ENCODE data around the gene AKTIP. TPM values are rescaled to one million over a fixed set of nuclear protein-coding genes. Genes with fewer than 3 reads are reported as not detected.

AKTIP gene
- total and polyA plus RNA-seq, 9 donors = 28.5 to 51.5 (median 43.4) TPM

DNA sequence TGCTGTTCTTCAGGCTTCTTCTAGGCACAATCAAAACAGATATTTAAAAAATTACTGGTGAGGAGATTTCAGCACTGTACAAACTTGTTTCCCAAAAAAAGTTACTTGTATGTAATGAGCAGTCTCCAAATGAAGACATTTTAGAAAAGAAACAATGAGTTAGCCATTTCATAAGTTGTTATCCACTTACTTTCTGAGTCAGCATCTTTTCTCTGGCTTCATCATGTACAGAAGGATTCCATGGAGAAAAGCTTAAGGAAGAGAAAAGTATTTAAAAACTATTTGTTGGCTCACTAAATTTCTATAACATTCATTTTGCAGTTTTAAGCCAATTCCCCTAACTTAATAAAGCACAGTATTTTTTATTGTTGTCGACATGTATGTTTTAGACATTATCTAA, 10.5 kb downstream of the AKTIP start:
- no peaks in the 10 kb centered on the region for H3K9me3 ChIP-seq
- DNase-seq = no peak
- TF ChIP-seq POLR2A (IDR thresholded peaks at IDR 0.05) = no peak
- TF ChIP-seq, protein P1, sequence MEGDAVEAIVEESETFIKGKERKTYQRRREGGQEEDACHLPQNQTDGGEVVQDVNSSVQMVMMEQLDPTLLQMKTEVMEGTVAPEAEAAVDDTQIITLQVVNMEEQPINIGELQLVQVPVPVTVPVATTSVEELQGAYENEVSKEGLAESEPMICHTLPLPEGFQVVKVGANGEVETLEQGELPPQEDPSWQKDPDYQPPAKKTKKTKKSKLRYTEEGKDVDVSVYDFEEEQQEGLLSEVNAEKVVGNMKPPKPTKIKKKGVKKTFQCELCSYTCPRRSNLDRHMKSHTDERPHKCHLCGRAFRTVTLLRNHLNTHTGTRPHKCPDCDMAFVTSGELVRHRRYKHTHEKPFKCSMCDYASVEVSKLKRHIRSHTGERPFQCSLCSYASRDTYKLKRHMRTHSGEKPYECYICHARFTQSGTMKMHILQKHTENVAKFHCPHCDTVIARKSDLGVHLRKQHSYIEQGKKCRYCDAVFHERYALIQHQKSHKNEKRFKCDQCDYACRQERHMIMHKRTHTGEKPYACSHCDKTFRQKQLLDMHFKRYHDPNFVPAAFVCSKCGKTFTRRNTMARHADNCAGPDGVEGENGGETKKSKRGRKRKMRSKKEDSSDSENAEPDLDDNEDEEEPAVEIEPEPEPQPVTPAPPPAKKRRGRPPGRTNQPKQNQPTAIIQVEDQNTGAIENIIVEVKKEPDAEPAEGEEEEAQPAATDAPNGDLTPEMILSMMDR (IDR thresholded peaks at IDR 0.05) = no peak
- TF ChIP-seq EP300 (IDR thresholded peaks at IDR 0.05) = no peak
- H3K36me3 ChIP-seq = no peaks in the 10 kb centered on the region
- no peak overlapping the region for H3K4me3 ChIP-seq
- no peaks in the 10 kb centered on the region for H3K4me1 ChIP-seq (ENCODE audit: insufficient read depth)
- intact Hi-C loops (cut with DNase I) = no loop called here
- no peaks in the 10 kb centered on the region for H3K27me3 ChIP-seq
- 93 to 94% (median 94%) methylated on average over 1 of the region's 1 CpG for WGBS, 3 donors
- H3K27ac ChIP-seq = no peak overlapping the region

DNA sequence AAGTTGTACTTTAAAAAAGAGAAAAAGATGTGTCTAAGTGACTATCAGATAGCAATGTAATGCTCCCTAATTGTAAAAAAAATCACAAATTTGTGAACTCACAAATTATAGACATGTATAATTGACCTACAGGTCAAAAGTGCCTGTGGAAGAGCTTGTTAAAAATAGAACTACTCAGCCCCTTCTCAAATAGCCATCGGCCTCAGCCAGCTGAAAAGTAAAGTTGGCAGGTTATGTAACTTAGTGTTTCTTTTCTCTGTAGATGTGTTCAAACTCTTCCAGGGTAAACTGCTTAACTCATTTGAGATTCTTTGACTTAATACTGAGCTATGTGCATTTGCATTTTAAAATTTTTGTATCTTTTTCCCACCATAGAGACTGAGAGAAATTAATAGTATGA, 13.3 kb downstream of the AKTIP start:
- TF ChIP-seq, protein P1 (IDR thresholded peaks at IDR 0.05) = no peak
- TF ChIP-seq POLR2A (IDR thresholded peaks at IDR 0.05) (no peak), EP300 (IDR thresholded peaks at IDR 0.05) (no peak)
- Histone ChIP-seq H3K4me1 (ENCODE audit: insufficient read depth) (no peaks in the 10 kb centered on the region), H3K36me3 (no peaks in the 10 kb centered on the region), H3K9me3 (no peaks in the 10 kb centered on the region), H3K27me3 (no peaks in the 10 kb centered on the region), H3K27ac (no peak overlapping the region), H3K4me3 (no peak overlapping the region)
- no peak for DNase-seq
- intact Hi-C loops (cut with DNase I) = no loop called here
- 44 to 57% (median 50%) methylated on average over 1 of the region's 1 CpG for WGBS, 3 donors

DNA sequence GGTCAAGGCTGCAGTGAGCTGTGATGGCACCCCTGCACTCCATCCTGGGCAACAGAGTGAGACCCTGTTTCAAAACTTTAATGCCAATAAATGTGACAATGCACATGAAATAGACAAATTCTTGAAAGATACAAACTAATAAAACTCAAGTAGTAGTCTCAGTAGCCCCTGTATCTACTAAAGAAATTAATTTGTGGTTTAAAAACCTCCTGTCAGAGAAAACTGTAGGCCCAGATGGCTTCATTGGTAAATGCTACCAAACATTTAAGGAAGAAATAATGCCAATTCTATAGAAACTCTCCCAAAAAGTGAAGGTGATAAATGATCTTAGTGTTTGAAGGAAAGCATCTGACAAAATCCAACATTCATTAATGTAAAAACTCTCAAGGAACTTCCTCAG, 16.8 kb downstream of the AKTIP start:
- intact Hi-C loops (cut with DNase I) = no loop called here

DNA sequence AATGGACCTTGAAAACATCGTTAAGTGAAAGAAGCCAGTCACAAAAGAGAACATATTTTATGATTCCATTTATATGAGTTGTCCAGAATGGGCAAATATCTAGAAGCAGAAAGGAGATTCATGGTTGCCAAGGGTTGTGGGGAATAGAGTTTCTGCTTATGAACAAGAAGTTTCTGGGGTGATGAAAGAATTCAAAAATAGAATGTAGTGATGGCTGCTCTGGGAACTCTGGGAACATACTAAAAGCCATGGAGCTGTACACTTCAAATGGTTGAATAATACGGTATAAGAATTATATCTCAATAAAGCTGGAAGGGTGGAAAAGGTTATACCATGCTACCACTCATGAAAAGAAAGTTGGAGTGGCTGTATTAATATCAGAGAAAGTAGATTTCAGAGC, 18.5 kb downstream of the AKTIP start:
- intact Hi-C loops (cut with DNase I) = no loop called here
- TF ChIP-seq, protein P1 (IDR thresholded peaks at IDR 0.05) = no peak
- no peak for TF ChIP-seq EP300 (IDR thresholded peaks at IDR 0.05)
- TF ChIP-seq POLR2A (IDR thresholded peaks at IDR 0.05) = no peak
- WGBS, 3 donors = 94 to 96% (median 96%) methylated on average over 2 of the region's 2 CpGs
- no peak overlapping the region for H3K27ac ChIP-seq
- DNase-seq = no peak
- no peaks in the 10 kb centered on the region for H3K36me3 ChIP-seq
- H3K4me1 ChIP-seq (ENCODE audit: insufficient read depth) = no peaks in the 10 kb centered on the region
- no peaks in the 10 kb centered on the region for H3K9me3 ChIP-seq
- no peak overlapping the region for H3K4me3 ChIP-seq
- H3K27me3 ChIP-seq = no peaks in the 10 kb centered on the region

More for the DNA sequence above, 16.8 kb downstream of the AKTIP start:
- Histone ChIP-seq H3K27me3 (no peaks in the 10 kb centered on the region), H3K9me3 (no peaks in the 10 kb centered on the region), H3K27ac (no peak overlapping the region), H3K4me3 (no peak overlapping the region), H3K36me3 (no peaks in the 10 kb centered on the region), H3K4me1 (ENCODE audit: insufficient read depth) (no peaks in the 10 kb centered on the region)
- no peak for DNase-seq
- no peak for TF ChIP-seq POLR2A (IDR thresholded peaks at IDR 0.05)
- TF ChIP-seq, protein P1 (IDR thresholded peaks at IDR 0.05) = no peak
- TF ChIP-seq EP300 (IDR thresholded peaks at IDR 0.05) = no peak

DNA sequence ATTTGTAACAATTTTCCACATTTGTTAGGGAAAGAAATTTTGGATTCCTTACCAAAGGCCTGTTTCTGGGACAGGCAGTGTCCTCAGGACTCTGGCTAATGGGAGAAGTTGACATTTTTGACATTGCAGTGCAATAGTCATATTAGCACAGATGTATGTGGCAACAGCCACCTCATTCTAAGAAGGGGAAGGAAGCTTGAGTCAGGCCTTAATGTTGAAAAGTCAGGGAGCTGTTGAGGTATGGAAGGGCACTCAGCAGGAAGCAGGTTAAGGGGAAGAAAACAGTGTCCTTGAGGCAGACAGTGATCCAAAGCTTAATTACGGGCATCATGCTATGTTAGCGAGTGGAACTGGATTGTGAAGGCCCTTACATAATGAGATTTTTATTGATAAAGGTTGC, 20.9 kb downstream of the AKTIP start:
- Histone ChIP-seq H3K27me3 (no peaks in the 10 kb centered on the region), H3K4me1 (ENCODE audit: insufficient read depth) (no peaks in the 10 kb centered on the region), H3K36me3 (no peaks in the 10 kb centered on the region), H3K27ac (no peak overlapping the region), H3K4me3 (no peak overlapping the region), H3K9me3 (no peaks in the 10 kb centered on the region)
- intact Hi-C loops (cut with DNase I) = no loop called here
- 92 to 94% (median 93%) methylated on average over 2 of the region's 2 CpGs for WGBS, 3 donors
- TF ChIP-seq, protein P1 (IDR thresholded peaks at IDR 0.05) = no peak
- TF ChIP-seq POLR2A (IDR thresholded peaks at IDR 0.05) = no peak
- no peak for DNase-seq
